ENCODE results near the gene MYOZ3.

DNA sequence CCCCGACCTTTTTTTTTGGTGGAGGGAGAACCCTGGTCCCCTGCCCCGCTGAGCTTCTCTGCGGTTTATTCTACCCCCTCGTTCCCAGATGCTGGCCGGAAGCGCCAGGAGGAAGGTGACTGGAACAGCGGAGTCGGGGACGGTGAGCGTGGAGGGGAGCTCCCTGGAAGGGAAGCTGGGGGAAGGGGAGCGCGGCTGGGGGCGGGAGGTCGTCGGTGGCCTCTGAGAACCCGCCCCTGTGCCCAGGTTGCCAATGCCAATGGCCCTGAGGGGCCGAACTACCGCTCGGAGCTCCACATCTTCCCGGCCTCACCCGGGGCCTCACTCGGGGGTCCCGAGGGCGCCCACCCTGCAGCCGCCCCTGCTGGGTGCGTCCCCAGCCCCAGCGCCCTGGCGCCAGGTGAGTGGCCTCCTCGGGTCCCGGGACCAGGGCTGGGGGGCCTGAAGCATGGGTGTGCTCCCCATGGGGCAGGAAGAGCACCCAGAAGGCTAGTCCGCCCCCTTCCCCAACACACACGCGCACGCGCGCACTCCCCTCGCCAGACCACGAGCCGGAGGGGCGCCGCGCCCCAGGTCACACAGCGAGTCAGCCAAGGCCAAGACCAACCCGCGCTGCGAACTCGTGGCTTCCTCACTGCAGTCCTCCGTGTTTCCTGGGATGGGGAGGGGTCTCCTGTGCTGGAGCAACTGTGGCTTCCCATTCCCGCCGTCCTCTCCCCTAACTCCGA is 10.6 kb downstream of the MYOZ3 start:
- TF ChIP-seq ZNF70 (CRISPR knock-in tag; IDR thresholded peaks at IDR 0.05) (no peak), ZNF8 (CRISPR knock-in tag; IDR thresholded peaks at IDR 0.05) (no peak), CSDC2 (CRISPR knock-in tag; IDR thresholded peaks at IDR 0.05) (no peak)
- TF ChIP-seq, protein P1, sequence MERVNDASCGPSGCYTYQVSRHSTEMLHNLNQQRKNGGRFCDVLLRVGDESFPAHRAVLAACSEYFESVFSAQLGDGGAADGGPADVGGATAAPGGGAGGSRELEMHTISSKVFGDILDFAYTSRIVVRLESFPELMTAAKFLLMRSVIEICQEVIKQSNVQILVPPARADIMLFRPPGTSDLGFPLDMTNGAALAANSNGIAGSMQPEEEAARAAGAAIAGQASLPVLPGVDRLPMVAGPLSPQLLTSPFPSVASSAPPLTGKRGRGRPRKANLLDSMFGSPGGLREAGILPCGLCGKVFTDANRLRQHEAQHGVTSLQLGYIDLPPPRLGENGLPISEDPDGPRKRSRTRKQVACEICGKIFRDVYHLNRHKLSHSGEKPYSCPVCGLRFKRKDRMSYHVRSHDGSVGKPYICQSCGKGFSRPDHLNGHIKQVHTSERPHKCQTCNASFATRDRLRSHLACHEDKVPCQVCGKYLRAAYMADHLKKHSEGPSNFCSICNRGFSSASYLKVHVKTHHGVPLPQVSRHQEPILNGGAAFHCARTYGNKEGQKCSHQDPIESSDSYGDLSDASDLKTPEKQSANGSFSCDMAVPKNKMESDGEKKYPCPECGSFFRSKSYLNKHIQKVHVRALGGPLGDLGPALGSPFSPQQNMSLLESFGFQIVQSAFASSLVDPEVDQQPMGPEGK (CRISPR knock-in tag; IDR thresholded peaks at IDR 0.05; ENCODE audit: borderline replicate concordance) = no peak

Data from SK-N-SH treated with all-trans-retinoic acid at 6 μM for 48 hours (cell line).